Keratinocyte (primary cell): Measurements from ENCODE around the gene CHMP2A.

Source experiments
- EZH2 ChIP-seq: IDR thresholded peaks from one replicate; pipeline ENCODE4 v1.6.1; 2012; ENCODE audit warnings: inconsistent platforms, mild to moderate bottlenecking, low read length, moderate library complexity
- TF ChIP-seq, protein P1 (sequence below), 3 experiments: IDR thresholded peaks in 1 of 3; conservative IDR thresholded peaks in 1 of 3; optimal IDR thresholded peaks in 1 of 3; 2 replicates in 2 of 3; 3 replicates in 1 of 3; pipeline versions ENCODE3 to v1.5.1; 2011; ENCODE audit warnings: low read length in 3 of 3, mild to moderate bottlenecking in 3 of 3, moderate library complexity in 2 of 3, control low read depth in 1 of 3, inconsistent platforms in 1 of 3; ENCODE audit not compliant: insufficient read depth in 2 of 3; ENCODE audit errors: extremely low read depth in 1 of 3

DNA sequence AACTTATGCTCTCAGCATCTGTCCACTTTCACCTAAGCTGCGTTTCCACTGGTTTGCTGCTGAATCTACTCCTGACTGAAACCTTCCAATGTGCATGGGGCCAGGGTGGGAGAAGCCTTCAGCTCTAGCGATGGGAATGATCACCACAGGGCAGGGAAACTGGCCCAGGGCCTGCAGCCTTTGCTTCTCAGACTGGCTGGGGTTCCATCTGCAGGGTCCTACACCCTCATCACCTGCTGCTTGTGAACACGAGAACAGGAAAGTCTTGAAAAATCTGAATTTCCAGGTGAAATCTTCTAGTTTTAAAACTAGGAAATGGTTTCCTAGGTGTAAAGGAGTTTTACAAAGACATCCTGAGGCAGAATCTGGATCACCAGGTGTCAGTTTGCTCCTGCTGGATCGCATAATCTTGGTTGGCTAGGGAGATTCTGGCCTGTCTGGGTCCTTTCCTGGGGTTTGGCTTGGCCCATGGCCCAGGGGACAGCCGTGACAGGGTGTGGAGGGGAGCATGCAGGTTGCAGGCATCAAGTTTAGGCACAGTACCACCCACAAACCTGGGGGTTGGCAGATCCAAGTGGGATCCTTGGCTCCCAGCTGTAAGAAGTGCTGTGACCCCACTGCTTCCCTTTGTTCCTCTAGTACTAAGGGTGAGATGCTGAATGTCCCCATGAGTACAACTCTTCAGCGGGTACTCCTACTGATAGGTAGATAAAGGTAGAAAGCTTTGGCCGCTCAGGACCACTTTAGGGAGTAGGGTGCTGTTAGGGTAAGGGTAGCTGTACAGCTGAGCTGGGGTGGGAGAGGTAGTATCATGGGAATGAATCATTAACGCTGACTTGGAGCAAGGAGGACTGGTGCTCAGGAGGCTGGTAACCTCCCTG is 5.3 kb upstream of the CHMP2A start:
- TF ChIP-seq, protein P1, sequence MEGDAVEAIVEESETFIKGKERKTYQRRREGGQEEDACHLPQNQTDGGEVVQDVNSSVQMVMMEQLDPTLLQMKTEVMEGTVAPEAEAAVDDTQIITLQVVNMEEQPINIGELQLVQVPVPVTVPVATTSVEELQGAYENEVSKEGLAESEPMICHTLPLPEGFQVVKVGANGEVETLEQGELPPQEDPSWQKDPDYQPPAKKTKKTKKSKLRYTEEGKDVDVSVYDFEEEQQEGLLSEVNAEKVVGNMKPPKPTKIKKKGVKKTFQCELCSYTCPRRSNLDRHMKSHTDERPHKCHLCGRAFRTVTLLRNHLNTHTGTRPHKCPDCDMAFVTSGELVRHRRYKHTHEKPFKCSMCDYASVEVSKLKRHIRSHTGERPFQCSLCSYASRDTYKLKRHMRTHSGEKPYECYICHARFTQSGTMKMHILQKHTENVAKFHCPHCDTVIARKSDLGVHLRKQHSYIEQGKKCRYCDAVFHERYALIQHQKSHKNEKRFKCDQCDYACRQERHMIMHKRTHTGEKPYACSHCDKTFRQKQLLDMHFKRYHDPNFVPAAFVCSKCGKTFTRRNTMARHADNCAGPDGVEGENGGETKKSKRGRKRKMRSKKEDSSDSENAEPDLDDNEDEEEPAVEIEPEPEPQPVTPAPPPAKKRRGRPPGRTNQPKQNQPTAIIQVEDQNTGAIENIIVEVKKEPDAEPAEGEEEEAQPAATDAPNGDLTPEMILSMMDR (optimal IDR thresholded peaks at IDR 0.05 in 1 of 3, IDR thresholded peaks at IDR 0.05 in 1 of 3, conservative IDR thresholded peaks at IDR 0.05 in 1 of 3; ENCODE audit: extremely low read depth in 1 of 3, insufficient read depth in 2 of 3, low read length in 3 of 3), result no peak
- no peak for TF ChIP-seq EZH2
